ENCODE measurements around the gene LHX3.

The LHX3 gene

DNA sequence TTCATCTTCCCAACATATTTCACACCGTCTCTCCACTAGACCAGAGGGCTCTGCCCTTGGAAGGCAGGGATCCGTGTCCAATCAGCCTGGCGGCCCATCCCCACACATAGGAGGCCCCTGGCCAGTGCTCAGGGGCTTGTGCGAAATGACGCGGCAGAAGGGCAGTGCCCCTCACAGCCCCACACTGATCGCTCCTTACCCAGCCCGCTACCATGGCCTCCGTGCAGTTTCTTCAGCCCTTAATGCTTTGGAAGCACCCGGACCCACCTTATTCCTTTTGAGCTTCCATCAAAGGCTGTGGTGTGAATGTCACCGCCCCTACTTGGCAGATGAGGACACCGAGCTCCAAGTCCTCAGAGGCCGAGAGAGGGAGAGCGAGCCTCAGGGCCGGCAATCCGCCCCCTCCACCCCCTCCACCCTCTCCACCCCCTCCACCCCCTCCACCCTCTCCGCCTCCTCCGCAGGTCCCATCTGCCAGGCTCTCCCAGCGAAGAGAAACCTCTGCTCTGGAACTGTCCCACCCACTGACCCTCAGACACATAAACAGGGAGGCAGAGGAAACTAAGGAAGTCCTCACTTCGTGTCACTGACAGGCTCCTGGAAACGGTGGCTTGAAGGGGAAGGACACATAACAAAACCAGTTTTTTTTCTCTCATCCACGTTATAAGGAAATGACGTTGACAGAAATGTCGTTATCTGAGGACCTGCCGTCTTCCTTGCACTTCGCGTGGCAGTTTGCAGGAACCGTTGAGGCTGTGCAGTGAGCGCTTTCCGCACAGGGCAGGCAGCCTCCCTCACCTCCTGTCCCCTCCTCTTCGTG lies 26.8 kb upstream of the LHX3 start:
- Histone ChIP-seq H3K36me3 (ENCODE audit: control insufficient read depth, low read depth, low read length) (peaks cover 5% of the 10 kb centered on the region), H3K4me3 (ENCODE audit: low read length) (no peak overlapping the region), H3K9me3 (ENCODE audit: control insufficient read depth, low read depth, low read length) (no peaks in the 10 kb centered on the region), H3K27me3 (ENCODE audit: control insufficient read depth, insufficient read depth, low read length) (no peaks in the 10 kb centered on the region), H3K4me1 (ENCODE audit: control insufficient read depth, low read depth, low read length) (peaks cover 4% of the 10 kb centered on the region), H3K9ac (ENCODE audit: low read length) (no peak overlapping the region), H3K27ac (ENCODE audit: low read length) (no peak overlapping the region)

DNA sequence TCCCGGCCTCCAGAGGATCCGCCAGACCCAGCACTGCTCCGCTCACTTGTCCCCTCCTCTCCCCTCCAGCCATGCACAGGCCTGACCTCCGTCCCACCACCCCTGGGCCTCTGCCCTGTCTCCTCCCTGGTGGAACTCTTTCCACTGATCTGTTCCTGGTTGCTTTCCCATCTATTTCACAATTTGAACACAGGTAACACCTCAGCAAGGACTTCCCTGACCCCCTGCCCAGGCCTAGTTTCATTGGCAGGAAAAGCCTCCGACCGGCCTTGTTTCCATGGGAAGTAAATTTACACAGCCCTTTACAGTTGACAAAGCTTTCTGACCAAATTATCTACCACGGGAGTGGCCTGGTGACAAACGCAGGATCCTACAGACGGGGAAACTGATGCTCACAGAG lies 25.8 kb upstream of the LHX3 start:
- H3K4me1 ChIP-seq (ENCODE audit: control insufficient read depth, low read depth, low read length), result peaks cover 4% of the 10 kb centered on the region
- no peak overlapping the region for H3K9ac ChIP-seq (ENCODE audit: low read length)
- no peak overlapping the region for H3K27ac ChIP-seq (ENCODE audit: low read length)
- no peaks in the 10 kb centered on the region for H3K36me3 ChIP-seq (ENCODE audit: control insufficient read depth, low read depth, low read length)
- no peaks in the 10 kb centered on the region for H3K27me3 ChIP-seq (ENCODE audit: control insufficient read depth, insufficient read depth, low read length)
- H3K9me3 ChIP-seq (ENCODE audit: control insufficient read depth, low read depth, low read length), result no peaks in the 10 kb centered on the region
- no peak overlapping the region for H3K4me3 ChIP-seq (ENCODE audit: low read length)

DNA sequence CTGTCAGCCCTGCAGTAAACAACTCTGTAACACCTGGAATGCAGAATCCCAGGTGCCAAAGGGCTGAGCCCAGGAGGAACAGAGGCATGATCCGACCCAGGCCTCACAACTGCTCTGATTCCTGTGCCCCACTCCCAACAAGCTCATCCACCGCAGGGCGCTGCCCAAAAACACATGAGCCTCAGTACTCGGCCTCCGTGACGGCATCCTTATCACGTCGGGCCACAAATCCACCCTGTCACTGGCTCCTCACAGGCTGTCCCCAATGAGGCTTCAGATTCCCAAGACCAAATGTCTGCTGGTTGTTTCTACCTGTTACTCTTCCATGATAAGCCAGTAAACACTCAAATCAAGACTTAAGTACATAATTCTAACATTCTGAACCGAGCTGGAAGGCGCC lies 25.4 kb upstream of the LHX3 start:
- Histone ChIP-seq H3K9ac (ENCODE audit: low read length) (no peak overlapping the region), H3K27ac (ENCODE audit: low read length) (no peak overlapping the region), H3K36me3 (ENCODE audit: control insufficient read depth, low read depth, low read length) (peaks cover under 1% of the 10 kb centered on the region), H3K4me1 (ENCODE audit: control insufficient read depth, low read depth, low read length) (peaks cover 4% of the 10 kb centered on the region), H3K4me3 (ENCODE audit: low read length) (no peak overlapping the region), H3K27me3 (ENCODE audit: control insufficient read depth, insufficient read depth, low read length) (no peaks in the 10 kb centered on the region), H3K9me3 (ENCODE audit: control insufficient read depth, low read depth, low read length) (no peaks in the 10 kb centered on the region)

DNA sequence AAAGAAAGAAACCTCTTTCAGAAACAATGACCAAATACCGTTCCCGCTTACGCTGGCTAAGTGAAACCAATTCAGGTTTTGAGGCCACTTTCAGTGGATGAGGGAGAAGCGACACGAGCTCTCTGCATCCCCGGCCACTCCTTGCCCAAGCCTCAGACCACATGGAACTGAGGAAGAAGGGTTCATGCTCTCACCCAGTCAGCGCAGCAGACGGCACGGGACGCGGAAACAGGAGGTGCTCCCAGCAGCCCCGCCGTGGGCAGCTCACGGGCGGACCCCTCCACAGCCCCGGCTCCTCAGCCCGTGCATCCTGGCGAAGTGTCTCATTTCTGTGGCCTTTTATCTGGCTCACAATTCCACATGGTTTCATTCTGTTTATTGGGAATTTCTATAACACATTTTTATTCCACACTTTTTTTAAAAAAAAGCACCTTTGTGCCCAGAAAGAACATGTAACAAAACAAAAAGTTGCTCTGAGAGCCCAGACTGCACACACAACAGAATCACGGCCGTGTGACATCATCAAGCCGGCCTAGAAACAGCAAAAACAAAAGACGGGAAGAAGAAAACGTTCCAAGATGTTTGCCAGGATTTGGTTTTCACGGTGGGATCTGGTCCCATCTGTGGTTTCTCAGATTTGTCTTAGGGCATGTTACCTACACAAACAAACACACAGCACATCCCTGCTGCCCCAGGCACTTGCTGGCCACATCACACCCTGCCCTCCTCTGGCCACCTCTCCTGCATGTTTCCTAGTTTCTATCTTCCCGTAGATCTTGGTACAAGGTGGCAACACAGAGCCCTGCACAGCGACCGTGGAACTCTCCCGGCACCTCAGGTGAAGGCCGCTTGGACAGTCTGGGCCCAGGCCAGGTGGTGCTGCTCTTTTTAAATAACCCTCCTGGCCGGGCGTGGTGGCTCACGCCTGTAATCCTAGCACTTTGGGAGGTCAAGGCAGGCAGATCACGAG lies 24.5 kb upstream of the LHX3 start:
- H3K4me3 ChIP-seq (ENCODE audit: low read length), result no peak overlapping the region
- no peaks in the 10 kb centered on the region for H3K9me3 ChIP-seq (ENCODE audit: control insufficient read depth, low read depth, low read length)
- no peaks in the 10 kb centered on the region for H3K27me3 ChIP-seq (ENCODE audit: control insufficient read depth, insufficient read depth, low read length)
- peaks cover 8% of the 10 kb centered on the region for H3K36me3 ChIP-seq (ENCODE audit: control insufficient read depth, low read depth, low read length)
- no peak overlapping the region for H3K27ac ChIP-seq (ENCODE audit: low read length)
- H3K4me1 ChIP-seq (ENCODE audit: control insufficient read depth, low read depth, low read length), result peaks cover 4% of the 10 kb centered on the region
- no peak overlapping the region for H3K9ac ChIP-seq (ENCODE audit: low read length)

DNA sequence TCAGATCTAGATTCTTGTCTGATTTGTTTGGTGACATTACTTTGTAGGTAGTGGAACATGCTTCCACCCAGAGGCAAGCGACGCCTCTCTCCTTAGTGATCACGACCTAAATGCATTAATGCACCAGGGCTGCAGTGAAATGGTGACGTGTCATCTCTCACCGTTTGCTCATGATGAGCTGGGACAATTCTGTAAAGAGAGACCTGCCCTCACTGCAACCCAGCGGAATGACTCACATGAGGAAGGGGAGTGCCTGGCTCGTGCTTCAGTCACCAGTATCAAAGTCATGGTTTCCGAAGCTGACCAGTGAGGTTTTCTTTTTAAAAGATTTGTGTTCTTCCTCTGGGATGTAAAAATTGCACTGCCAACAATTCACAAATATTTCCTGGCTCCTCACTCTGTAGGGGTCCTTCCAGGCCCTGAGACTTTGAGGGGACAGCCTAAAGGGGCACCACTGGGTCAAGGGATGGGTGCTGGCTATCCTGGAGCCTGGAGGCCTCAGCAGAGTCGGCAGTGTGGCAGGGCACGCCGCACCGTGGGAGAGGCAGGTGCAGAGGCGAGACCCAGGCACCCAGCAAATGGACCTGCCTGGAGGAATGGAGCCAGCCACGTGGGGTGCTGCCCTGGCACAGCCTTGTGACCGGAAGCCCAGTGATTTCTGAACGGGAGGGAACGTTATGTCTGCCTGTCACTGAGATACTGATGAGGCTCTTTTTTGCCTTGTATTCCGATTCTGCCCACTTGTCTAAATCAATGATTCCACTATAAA lies 23.4 kb upstream of the LHX3 start:
- Histone ChIP-seq H3K9me3 (ENCODE audit: control insufficient read depth, low read depth, low read length) (no peaks in the 10 kb centered on the region), H3K36me3 (ENCODE audit: control insufficient read depth, low read depth, low read length) (peaks cover 14% of the 10 kb centered on the region), H3K9ac (ENCODE audit: low read length) (no peak overlapping the region)

DNA sequence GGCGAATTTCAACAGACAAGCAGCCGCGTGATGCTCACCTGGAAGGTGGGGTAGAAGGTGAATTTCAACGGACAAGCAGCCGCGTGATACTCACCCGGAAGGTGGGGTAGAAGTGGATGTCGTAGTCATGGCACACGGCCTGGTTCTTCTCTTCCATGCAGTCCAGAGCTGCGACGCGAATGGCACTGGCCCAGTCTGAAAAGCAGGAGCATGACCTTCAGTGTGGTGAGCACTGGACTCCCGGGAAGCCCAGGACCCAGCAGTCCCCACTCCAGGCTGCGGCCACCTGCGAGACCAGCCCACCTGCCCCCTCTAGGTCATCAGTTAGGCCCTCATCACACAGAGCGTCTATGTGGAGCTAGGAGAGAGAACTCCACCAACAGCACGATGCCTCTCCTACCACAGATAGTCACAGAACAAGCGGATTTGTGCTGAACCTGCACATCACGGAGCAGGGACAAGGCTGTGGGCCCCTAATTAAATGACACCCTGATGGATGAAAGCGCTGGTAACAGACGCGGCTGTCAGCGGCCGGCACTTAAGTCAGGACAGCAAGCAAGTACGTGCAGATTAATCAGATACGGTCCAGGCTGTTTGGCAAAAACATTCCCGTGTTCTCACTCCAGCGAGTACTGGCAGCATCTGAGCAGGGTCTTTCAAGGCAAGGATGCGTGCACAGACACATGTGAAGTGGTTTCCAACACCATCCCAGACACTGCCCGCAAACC lies 21.9 kb upstream of the LHX3 start:
- Histone ChIP-seq H3K9ac (ENCODE audit: low read length) (no peak overlapping the region), H3K4me3 (ENCODE audit: low read length) (no peak overlapping the region), H3K36me3 (ENCODE audit: control insufficient read depth, low read depth, low read length) (peaks cover 14% of the 10 kb centered on the region), H3K27me3 (ENCODE audit: control insufficient read depth, insufficient read depth, low read length) (no peaks in the 10 kb centered on the region), H3K4me1 (ENCODE audit: control insufficient read depth, low read depth, low read length) (no peaks in the 10 kb centered on the region), H3K27ac (ENCODE audit: low read length) (no peak overlapping the region), H3K9me3 (ENCODE audit: control insufficient read depth, low read depth, low read length) (no peaks in the 10 kb centered on the region)

More for the DNA sequence above, 23.4 kb upstream of the LHX3 start:
- Histone ChIP-seq H3K4me1 (ENCODE audit: control insufficient read depth, low read depth, low read length) (no peaks in the 10 kb centered on the region), H3K4me3 (ENCODE audit: low read length) (no peak overlapping the region), H3K27me3 (ENCODE audit: control insufficient read depth, insufficient read depth, low read length) (no peaks in the 10 kb centered on the region), H3K27ac (ENCODE audit: low read length) (no peak overlapping the region)

DNA sequence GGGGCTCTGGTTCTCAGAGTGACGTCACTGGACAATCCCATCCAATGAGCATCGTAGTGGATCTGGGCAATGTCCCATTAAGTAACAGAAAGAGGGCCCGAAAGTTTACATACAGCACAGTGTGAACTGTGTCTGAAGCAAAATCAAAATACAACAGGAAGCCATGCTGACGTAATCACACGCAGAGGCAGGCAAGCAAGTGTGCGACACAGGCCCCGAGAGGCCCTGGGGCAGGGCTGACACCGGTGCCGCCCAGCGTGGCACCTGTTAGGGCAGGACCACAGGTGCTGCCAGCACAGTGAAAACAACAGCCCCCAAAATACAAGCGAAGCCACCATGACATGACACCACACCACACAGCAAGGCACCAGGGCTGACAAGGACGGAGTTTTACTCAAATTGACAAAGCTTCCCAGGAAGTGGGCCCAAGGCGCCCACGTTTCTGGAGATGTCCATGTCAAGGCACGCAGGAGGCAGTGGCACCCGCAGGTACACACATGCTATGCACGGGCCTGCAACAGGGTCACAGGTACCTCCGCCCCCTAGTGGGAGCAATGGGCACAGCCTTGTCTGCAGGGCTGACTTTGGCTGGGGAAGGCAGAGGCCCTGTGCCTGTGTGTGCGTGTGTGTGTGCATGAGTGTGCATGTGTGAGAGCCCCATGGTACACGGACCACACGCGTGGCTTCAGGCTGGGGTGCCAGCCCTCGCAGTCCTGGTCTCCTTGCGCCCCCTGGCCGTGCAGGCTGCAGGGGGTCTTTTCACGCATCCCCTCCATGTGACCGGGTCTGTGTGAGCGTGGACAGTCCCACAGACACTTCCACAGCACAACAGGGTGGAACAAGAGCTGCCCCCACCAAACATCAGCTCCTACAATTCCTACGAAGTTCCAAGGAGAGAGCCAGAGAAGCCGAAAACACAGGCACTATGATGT lies 21.1 kb upstream of the LHX3 start:
- H3K4me1 ChIP-seq (ENCODE audit: control insufficient read depth, low read depth, low read length), result no peaks in the 10 kb centered on the region
- no peaks in the 10 kb centered on the region for H3K9me3 ChIP-seq (ENCODE audit: control insufficient read depth, low read depth, low read length)
- peaks cover 14% of the 10 kb centered on the region for H3K36me3 ChIP-seq (ENCODE audit: control insufficient read depth, low read depth, low read length)
- H3K4me3 ChIP-seq (ENCODE audit: low read length), result no peak overlapping the region
- no peak overlapping the region for H3K27ac ChIP-seq (ENCODE audit: low read length)
- no peaks in the 10 kb centered on the region for H3K27me3 ChIP-seq (ENCODE audit: control insufficient read depth, insufficient read depth, low read length)
- H3K9ac ChIP-seq (ENCODE audit: low read length), result no peak overlapping the region

DNA sequence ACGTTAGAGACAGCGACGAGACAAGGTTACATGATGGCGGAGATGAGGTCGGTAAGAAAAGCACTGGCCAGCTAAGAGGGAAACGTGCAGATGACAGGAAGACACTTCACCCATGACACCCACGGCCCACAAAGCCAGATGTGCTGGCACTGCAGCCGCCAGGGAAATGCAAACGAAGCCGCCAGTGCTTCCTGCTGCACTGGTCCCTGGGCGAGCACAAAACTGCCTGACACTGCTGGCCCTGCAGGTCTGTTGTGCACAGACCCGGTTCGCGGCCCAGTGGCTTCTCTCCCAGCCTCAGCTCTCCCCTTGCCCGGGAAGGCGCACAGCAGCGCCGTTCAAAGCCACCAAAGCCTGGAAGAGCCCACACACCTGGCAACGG lies 20.4 kb upstream of the LHX3 start:
- H3K36me3 ChIP-seq (ENCODE audit: control insufficient read depth, low read depth, low read length), result peaks cover 14% of the 10 kb centered on the region
- no peak overlapping the region for H3K4me3 ChIP-seq (ENCODE audit: low read length)
- no peak overlapping the region for H3K27ac ChIP-seq (ENCODE audit: low read length)
- H3K9me3 ChIP-seq (ENCODE audit: control insufficient read depth, low read depth, low read length), result no peaks in the 10 kb centered on the region
- H3K4me1 ChIP-seq (ENCODE audit: control insufficient read depth, low read depth, low read length), result no peaks in the 10 kb centered on the region
- H3K27me3 ChIP-seq (ENCODE audit: control insufficient read depth, insufficient read depth, low read length), result no peaks in the 10 kb centered on the region
- no peak overlapping the region for H3K9ac ChIP-seq (ENCODE audit: low read length)

DNA sequence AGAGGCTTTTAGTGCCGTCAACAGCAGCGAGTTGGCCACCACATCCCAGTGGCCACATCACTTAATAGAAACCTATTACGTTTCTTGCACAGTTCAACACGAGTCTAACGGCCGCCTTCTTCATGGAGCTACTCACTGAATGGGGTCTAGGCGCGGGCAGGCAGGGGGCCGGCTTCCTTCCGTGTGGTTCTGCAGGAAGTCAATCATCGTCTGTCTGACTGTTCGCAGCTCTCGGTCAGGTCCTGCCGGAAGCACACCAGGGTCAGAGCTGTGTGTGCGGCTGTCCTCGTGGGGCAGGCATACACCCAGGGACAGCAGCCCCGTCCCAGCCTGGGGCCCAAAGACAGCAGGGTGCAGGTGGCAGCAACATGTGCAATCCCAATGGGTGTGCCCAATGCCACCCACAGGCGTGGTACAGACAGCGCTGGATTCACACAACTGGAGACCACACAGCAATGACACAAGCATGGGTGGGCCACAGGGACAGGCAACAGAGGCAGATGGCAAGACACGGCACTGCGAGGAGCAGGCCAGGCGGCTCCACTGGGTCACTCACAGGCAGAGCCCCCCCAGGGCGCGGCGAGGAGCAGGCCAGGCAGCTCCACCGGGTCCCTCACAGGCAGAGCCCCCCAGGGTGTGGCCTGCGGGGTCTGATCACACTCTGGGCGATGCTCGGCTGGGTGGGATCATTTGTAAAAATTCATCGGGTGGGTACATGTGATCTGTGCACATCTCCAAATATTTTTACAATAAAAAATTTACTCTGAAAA lies 19.1 kb upstream of the LHX3 start:
- Histone ChIP-seq H3K27me3 (ENCODE audit: control insufficient read depth, insufficient read depth, low read length) (no peaks in the 10 kb centered on the region), H3K27ac (ENCODE audit: low read length) (no peak overlapping the region), H3K4me1 (ENCODE audit: control insufficient read depth, low read depth, low read length) (no peaks in the 10 kb centered on the region), H3K4me3 (ENCODE audit: low read length) (no peak overlapping the region), H3K36me3 (ENCODE audit: control insufficient read depth, low read depth, low read length) (peaks cover 14% of the 10 kb centered on the region), H3K9ac (ENCODE audit: low read length) (no peak overlapping the region), H3K9me3 (ENCODE audit: control insufficient read depth, low read depth, low read length) (no peaks in the 10 kb centered on the region)

DNA sequence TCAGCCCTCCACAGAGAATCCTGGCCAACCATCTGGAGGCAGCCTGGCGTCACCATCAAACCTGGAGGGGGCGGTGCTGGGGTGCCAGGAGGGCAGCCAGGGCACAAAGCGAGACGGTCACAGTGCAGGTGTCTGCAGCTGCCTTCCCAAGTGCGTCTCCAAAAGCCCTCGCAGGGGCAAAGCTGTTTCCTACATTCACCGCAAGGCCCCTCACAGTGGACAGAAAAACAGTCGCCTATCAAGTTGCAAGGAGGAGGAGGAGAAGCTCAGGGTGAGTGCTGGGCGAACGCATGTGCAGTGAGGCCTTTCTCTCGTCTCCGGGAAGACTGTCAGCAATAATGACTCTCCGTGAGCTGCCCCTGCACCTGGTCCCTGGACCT lies 18.0 kb upstream of the LHX3 start:
- no peak overlapping the region for H3K9ac ChIP-seq (ENCODE audit: low read length)
- no peak overlapping the region for H3K27ac ChIP-seq (ENCODE audit: low read length)

More for the DNA sequence above, 18.0 kb upstream of the LHX3 start:
- no peaks in the 10 kb centered on the region for H3K4me1 ChIP-seq (ENCODE audit: control insufficient read depth, low read depth, low read length)
- no peaks in the 10 kb centered on the region for H3K27me3 ChIP-seq (ENCODE audit: control insufficient read depth, insufficient read depth, low read length)
- peaks cover 17% of the 10 kb centered on the region for H3K36me3 ChIP-seq (ENCODE audit: control insufficient read depth, low read depth, low read length)
- no peaks in the 10 kb centered on the region for H3K9me3 ChIP-seq (ENCODE audit: control insufficient read depth, low read depth, low read length)
- no peak overlapping the region for H3K4me3 ChIP-seq (ENCODE audit: low read length)
